ENCODE measurements around the gene TMEM141.
"Not testable (repeated sequence)": the region's sequence is repeated elsewhere in the genome, so short reads cannot be mapped to it uniquely, and the experiment has no call there.

The TMEM141 gene

DNA sequence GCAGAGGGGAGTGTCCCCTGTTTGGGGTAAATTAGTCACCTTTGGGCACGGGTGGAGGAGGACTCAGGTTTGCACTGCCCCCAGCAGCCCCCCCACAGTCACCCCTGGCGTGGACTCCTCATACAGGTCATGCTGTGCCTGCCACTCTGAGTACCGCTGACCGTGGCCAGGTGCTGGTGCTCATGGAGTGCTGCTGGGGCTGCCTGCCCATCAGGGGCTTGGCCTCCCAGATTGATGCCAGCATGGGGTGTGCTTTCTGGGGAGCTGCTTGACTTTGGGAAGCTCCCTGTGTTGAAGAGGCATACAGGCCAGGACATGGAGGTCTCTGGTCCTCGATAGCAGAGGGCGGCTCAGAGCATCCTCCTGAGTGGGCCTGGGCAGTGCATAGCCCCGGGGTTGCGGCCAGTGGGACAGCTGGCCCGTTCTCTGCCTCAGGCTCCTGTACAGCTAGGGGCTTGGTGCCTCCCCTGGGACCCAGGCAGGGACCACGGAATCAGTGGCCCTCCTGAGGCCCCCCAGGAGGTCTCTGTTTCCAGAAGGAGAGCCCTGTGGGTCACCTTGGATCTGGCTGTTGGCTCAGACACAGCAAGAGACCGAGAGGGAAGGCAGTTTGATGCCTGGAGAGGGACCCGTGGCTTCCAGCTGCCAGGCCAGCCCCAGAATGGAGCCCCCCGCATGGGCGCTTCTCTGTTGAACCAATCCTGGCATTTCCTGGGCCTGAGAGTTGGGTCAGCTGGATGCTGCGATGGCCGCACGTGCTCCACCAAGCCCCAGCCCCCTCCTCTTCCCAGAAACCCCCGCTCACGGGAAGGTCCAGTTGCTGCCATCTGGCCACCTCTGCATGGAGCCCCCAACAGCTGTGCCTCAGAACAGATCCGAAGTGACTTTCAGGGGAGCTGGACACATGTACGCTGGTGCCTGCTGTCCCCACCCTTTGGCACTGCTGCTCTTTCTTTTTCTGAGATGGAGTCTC is 45.1 kb downstream of the TMEM141 start:
- no peak for DNase-seq

DNA sequence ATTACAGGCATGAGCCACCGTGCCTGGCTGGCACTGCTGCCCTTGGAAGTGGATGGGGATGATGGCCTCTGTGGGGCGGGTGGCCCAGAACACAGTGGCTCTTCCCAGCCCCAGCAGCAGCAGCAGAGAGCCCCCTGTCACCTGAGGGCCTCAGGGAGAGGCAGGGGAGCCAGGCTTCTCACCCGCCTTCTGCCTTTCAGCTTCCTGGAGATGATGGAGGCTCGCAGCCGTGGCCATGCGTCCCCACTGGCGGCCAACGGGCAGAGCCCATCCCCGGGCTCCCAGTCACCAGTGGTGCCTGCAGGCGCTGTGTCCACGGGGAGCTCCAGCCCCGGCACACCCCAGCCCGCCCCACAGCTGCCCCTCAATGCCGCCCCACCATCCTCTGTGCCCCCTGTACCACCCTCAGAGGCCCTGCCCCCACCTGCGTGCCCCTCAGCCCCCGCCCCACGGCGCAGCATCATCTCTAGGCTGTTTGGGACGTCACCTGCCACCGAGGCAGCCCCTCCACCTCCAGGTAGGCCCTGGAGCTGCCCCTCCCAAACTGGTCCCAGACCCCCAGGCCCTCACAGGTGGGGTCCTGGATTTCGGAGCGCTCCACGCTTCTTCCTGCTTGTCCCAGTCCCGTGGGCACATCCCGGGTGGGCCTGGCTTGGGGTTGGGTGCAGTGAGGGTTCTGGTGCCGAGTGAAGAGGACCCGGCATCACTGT is 46.2 kb downstream of the TMEM141 start:
- DNase-seq: no peak

DNA sequence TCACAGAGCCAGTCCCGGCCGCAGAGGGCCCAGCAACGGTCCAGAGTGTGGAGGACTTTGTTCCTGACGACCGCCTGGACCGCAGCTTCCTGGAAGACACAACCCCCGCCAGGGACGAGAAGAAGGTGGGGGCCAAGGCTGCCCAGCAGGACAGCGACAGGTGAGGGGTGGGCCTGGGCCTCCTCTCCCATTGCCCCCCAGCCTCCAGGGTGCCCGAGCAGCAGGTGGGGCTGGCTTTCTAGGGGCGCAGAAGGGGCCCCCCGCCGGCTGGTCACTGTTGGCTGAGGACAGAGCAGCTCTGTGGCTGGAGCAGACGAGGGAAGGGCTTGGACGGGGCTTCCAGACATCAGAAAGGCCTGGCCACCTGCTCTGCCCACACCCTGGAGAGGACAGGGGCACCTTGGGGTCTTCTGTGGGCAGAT is 46.7 kb downstream of the TMEM141 start:
- DNase-seq: not testable (repeated sequence)

DNA sequence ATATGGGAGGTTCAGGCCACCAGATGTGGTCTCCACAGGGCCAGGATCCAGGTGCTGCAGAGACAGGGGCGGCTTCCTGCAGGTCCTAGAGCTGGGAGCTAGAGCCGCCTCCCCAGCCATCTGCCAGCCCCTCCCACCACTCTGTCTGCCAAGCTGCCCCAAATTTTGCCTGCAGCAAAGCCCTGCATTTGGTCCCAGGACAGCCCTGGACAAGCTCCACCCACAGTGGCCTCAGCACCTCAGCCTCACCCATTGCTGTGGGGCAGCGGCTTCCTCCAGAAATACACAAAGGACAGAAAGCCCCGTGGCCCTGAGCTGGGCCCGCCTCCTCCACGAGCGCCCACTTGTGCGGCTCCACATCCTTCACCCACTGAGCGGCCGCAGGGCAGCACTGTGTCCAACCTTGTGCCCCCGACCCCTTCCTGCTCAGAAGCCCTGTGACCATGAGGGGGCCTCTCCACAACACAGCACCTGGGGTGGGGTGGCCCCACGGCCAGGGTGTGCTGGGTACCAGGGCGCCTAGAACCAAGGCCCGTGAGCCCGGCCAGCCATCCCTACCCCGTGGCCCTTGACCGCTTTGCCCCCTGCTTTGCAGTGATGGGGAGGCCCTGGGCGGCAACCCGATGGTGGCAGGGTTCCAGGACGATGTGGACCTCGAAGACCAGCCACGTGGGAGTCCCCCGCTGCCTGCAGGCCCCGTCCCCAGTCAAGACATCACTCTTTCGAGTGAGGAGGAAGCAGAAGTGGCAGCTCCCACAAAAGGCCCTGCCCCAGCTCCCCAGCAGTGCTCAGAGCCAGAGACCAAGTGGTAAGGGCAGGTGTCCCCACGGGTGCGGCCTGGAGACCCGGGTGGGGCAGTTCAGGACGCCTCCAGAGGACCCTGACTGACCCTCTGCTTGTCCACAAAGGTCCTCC is 47.4 kb downstream of the TMEM141 start:
- DNase-seq: no peak

DNA sequence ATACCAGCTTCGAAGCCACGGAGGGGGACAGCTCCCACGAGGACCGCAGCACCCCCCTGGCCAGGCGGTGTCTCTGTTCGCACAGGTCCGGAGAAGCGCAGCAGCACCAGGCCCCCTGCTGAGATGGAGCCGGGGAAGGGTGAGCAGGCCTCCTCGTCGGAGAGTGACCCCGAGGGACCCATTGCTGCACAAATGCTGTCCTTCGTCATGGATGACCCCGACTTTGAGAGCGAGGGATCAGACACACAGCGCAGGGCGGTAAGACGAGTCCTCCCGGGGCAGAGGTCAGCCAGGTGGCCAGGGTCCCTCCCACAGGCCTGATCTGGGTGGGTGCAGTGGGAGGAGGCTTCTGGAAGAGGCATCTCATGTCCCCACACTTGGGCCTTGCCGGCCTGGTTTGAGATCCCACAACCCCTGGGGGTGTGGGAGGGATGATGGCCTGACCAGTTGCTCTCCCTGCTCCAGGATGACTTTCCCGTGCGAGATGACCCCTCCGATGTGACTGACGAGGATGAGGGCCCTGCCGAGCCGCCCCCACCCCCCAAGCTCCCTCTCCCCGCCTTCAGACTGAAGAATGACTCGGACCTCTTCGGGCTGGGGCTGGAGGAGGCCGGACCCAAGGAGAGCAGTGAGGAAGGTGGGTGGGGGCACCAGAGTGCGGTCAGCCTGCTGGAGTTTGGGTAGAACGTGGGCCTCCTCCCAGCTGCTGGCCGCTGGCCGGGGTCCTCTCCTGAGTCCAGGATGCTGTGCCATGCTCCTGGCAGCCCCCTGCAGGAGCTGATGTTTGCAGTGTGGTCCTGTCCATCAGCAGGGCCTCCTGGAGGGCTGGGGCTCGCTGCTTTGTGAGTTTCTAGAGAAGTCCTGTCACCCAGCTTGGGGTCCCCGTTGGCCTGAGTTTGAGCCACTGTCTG is 48.3 kb downstream of the TMEM141 start:
- DNase-seq: no peak

DNA sequence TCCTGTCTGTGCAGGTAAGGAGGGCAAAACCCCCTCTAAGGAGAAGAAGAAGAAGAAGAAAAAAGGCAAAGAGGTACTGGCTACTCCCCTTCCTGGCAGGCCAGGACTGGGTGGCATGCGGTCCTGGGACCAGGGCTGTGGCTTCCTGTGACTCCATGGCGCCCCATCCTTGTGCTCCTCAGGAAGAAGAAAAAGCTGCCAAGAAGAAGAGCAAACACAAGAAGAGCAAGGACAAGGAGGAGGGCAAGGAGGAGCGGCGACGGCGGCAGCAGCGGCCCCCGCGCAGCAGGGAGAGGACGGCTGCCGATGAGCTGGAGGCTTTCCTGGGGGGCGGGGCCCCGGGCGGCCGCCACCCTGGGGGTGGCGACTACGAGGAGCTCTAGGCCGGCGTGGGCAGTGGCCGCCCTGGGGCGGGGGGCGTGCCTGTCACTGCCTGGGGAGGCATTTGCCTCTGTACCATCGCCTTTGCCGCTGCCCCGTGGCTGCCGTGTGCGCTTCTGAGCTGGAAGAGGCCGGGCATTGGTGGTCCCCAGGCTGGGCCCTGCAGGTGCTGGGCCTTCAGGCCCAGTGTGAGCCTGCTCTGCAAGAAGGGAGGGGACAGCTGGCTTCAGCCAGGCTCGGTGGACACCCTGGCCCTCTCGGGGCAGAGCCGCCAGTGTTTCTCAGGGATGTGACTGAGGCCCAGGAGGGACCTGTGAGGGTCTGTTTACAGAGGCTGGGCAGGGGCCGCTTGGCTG is 49.2 kb downstream of the TMEM141 start:
- DNase-seq: no peak

DNA sequence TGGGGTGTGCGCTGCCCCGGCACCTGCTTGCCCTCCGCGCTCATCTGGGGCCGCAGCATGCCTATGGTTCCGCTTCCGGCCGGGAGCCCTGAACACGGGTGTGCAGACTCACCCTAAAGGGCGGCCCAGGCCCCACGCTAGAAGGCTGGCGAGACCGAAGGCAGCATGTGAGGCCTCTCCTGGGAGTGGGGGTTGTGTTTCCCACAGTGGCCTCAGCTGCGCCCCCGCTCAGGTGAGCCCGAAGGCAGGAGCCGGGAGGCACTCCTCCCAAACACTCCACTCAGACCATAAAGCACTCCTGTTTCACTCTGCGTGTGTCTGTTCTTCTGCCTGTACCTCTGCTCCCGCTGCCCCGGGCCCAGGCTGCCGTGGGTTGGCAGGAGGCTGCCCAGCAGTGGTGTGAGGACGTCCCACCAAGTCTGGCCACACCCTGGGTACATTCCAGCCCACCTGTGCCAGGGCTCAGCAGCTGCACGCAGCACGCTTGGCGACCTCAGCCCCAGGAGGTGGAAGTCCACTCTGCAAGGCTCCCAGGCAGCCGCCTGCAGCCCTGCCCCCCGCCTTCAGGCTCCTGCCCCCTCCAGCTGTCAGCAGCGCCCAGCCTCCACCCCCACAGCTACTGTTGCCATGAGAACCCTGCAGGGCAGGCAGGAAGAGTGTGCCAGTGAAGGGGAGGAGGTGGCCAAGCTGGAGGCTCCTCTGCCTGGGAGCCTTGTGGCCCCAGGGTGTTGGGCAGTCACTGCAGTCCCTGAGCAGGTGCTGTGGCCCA is 49.9 kb downstream of the TMEM141 start:
- DNase-seq: peak; percentile 54

DNA sequence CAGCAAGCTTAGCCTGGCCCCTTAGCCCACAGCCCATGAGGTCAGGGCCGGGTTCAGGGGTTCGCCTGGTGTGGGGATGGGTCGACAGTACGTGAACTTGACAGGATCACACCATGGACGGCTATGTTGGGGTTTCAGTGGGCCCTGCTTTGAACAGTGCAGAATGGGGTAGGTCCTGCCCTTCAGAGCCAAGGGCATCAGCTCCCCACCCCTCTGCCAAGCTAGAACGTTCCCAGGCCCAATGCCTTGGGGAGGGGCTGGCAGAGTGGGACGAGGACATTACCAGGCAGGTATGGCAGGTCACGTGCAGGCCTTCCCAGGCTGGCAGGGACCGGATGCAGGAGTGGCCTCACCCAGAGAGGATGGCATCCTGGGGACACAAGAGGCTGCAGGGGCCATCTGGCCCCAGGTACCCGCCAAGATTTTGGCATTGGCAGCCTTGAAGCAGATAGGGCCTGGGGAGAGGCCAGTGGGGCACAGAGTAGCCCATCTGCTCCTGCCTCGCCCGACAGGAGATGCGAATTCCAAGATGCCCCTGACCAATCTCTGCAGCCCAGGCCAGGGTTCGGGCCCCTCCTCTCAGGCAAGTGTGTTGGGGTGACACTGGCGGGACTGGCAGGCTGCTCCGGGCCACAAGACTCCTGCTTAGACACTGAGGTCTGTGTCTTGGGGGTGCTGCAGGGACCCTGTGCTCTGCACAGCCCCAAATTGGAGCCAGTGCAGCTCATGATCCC is 50.7 kb downstream of the TMEM141 start:
- DNase-seq: not testable (repeated sequence)

DNA sequence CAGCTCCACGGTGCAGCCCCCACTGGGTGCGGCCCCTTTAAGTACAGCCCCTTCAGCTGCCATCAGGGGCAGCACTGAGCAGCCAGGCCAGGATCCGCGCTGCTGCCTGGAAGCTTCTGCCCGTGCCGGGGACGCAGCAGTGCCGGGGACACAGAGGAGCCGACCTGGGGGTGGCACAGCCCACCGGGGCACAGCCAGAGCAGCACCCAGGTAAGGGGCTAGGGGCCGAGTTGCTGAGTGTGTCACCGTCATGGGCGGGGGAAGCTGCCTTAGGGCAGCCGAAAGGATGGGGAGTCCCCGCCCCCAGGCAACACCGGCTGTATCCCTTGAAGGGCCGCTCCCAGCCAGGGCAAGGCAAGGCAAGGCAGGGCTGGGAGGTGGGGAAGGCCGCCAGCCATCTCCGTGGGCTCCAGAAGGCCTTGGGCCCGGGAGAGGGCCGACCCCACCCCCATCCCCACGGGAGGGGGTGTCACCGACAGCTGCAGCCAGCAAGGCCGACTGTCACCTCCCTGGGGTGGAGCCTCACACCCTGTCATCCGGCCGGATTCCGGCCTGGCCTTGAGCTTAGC is 51.3 kb downstream of the TMEM141 start, which contains the start of gene AJM1:
TSS of gene AJM1 (plus strand) at position 99 of the 569 bp plus-strand sequence. CDS start 1,937 bp downstream, outside the sequence.
- peak; percentile 65 for DNase-seq
